HG02798 (cell line): ENCODE measurements around the gene C2orf81.
A peak's percentile ranks its signal among the peaks of the same experiment; 100 is the strongest.
"Not testable (repeated sequence)": the region's sequence is repeated elsewhere in the genome, so short reads cannot be mapped to it uniquely, and the experiment has no call there.

Experiments
- ATAC-seq: cut with Tn5 transposase; IDR thresholded peaks from one replicate; pipeline ENCODE4 v1.9.1; 2021; ENCODE audit warnings: mild to moderate bottlenecking; ENCODE audit not compliant: unreplicated experiment, poor library complexity

C2orf81 gene

DNA sequence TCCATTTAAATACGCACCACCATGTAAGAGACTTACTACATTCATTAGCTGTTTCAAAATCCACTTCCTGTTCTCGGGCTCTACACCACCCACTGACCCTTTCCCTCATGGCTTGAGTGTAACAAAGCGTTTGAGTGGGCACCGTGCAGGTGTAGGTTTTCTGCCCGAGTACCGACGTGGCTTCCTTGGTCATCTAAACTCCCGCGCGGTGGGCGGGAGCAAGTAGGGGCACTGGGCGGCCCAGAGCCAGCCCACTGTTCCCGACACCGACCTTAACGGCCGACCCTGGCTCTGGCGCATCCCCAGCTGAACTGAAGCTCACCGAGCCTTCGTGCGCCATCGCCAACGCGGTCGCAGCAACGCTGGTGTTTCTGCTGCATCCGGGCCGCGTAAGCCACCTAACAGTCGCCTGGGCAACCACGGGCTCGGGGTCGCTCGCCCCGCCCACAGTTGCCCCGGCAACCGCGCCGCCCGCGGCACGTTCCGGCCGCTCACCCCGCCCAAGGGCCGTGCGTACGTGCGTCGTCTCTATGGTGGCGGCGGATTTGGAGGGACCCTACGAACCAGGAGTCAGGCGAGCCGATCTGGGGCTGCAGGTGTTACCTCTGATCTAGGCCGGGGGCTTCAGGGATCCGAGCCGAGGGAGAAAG is at the start of gene C2orf81, which contains the start of gene WDR54:
Gene C2orf81, minus strand, starts transcription at position 399 of the 650 bp plus-strand sequence. Its CDS starts 59 bp downstream, at position 340.
Gene WDR54, plus strand, starts transcription at position 510 of the 650 bp plus-strand sequence. CDS start 424 bp downstream, outside the sequence.
- ATAC-seq, result peak; percentile 97

DNA sequence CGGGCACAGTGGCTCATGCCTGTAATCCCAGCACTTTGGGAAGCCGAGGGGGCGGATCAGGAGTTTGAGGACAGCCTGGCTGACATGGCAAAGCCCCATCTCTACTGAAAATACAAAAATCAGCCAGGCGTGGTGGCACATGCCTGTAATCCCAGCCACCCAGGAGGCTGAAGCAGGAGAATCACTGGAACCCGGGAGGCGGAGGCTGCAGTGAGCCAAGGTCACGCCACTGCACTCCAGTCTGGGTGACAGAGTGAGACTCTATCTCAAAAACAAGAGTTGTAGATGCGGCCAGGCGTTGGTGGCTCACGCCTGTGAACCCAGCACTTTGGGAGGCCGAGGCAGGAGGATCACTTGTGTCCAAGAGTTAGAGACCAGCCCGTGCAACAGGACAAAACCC is 49.3 kb upstream of the C2orf81 start:
- ATAC-seq, result not testable (repeated sequence)

DNA sequence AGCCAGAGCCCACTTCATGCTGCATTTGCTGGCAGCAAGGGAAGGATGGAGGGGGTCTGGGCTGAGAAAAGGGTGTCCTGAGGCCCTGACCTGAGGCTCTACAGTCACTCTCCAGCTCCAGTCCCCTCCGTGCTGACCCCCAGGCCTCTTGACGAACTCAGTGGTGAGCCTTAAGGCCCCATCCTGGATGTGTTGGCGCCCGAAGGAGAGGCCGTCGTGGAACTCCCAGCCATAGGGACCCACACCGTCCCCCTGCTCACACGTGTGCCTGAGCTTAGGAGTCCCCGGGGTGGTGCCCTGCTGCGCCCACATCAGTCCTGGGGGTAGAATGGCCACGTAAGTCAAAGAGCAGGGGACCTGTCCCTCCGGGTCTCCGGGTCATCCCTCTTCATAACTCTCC is 43.0 kb upstream of the C2orf81 start:
- ATAC-seq, result no peak

DNA sequence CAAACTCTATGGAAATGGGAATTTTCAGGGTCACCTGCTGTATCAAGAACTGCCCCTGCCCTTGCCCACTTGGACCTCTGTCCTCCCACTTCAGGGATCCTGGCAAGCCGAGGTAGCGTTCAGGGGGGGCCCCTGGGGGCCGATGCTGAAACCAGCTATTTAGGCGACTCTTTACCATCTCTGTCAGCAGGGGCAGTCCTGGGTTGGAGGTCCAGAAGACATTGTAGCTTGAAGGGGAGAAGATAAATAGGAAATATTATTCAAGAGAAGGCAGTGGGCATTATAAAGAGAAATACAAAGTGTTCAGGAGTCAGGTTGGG is 41.3 kb upstream of the C2orf81 start:
- no peak for ATAC-seq

DNA sequence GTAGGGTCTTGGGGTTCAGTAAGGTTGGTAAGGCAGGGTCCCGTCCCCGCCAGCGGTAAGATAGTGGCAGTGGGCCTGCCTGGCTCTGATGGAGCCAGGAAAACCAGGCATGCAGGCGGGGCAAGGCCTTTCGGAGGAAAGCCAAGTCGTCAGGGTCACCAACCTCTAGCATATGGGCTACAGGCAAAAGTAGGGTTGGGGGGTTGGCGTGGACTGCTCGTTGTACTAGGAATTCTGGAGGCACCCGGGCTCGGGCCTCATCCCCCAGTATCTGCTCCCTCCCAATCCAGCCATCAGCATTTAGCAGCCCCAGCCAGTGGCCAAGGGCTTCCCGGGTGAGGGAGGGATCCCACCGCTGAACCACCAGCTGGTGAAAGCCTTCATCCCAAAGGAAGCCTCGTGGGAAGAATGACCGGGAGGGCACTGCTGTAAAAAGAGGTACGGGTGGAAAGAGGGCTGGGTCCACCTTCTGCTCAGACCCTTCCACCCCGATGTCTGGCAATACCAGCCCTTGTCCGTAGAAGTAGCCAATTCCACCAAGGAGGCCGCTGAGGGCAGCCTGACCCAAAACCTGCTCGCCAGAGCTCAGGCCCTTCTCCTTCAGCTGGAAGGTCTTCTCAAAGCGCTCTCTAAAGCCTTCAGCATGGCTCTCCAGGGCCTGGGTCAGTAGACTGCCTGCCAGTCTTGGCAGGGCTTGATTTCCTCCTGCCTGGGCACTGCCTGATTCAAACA is 40.8 kb upstream of the C2orf81 start:
- no peak for ATAC-seq

DNA sequence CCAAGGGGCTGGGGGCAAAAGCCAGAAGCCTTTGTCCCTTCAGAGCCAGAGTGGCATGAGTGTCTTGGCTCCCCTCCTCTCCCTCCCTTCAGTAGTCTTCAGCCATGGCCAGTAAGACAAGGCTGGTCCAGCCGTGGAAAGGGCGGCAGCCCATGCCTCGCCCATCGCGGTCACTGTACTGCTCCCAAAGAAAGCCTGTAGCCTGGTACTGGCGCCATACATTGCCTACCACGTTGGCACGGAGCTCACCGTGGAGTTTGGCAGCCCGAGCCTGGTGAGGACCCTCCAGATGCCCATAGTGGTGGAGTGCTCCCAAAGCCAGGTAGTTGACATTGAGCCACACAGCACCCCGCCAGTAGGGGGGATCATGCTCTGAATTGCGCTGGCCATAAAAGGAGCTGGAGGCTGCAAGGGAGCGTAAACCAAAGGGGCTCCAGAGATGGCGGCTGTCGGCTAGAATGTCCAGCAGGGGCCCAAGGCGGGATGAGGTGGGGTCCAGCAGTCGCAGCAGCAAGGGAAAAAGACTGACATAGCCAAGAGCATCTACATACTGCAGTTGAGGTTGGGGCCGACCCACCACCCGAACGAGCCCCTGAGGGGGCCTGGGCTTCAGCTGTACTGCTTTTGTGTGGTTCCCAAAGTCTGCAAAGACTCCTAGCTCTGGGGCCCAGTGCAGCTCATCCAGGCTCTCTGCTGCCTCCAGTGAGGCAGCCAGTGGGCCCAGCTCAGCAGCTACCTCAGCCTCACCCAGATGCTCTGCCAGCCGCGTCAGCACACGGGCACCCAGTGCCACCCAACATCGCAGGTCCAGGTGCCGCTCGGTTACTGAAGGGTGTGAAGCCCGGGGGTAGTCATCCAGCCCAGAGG is 40.0 kb upstream of the C2orf81 start:
- ATAC-seq, result no peak

DNA sequence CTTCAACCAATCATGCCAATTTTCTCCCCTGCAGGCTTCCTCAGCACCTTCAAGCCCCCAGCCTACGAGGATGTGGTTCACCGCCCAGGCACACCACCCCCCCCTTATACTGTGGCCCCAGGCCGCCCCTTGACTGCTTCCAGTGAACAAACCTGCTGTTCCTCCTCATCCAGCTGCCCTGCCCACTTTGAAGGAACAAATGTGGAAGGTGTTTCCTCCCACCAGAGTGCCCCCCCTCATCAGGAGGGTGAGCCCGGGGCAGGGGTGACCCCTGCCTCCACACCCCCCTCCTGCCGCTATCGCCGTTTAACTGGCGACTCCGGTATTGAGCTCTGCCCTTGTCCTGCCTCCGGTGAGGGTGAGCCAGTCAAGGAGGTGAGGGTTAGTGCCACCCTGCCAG is 38.8 kb upstream of the C2orf81 start:
- ATAC-seq, result not testable (repeated sequence)

DNA sequence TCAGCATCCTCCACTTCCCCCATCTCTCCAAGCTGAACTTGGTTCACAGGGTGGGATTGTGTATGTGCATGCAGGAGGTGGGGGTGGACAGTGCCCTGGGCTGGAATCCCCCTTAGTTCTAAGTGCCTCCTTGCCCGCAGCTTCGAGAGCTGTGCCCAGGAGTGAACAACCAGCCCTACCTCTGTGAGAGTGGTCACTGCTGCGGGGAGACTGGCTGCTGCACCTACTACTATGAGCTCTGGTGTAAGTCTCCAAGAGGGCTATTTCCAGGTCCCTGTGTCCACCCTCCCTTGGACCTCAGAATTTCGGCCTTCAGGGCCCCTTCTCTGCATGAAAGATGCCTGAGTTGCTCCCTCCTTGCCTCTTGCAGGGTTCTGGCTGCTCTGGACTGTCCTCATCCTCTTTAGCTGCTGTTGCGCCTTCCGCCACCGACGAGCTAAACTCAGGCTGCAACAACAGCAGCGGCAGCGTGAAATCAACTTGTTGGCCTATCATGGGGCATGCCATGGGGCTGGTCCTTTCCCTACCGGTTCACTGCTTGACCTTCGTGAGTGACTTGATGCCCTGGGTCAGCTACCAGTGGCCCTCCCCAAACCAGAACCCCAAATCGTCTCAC is 38.2 kb upstream of the C2orf81 start:
- ATAC-seq, result not testable (repeated sequence)

DNA sequence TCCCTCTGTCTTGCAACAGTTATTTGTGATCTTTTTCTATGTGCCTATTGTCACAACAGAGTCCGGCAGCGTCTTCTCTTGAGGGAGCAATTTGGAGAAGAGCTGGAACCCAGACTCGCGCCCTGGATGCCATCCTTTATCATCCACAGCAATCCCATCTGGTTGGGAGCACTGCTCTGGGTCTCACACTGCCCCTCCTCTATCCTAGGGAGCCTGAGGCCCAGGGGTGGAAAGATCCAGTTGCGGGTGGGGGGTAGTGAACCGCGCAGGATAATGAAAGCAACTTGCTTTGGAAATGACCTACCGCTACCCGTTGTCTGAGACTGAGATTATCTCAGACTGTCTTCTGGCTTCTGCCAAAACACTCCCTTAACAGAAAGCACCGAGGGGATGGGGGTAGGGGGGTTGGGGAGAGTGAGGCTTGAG is 37.5 kb upstream of the C2orf81 start:
- no peak for ATAC-seq

DNA sequence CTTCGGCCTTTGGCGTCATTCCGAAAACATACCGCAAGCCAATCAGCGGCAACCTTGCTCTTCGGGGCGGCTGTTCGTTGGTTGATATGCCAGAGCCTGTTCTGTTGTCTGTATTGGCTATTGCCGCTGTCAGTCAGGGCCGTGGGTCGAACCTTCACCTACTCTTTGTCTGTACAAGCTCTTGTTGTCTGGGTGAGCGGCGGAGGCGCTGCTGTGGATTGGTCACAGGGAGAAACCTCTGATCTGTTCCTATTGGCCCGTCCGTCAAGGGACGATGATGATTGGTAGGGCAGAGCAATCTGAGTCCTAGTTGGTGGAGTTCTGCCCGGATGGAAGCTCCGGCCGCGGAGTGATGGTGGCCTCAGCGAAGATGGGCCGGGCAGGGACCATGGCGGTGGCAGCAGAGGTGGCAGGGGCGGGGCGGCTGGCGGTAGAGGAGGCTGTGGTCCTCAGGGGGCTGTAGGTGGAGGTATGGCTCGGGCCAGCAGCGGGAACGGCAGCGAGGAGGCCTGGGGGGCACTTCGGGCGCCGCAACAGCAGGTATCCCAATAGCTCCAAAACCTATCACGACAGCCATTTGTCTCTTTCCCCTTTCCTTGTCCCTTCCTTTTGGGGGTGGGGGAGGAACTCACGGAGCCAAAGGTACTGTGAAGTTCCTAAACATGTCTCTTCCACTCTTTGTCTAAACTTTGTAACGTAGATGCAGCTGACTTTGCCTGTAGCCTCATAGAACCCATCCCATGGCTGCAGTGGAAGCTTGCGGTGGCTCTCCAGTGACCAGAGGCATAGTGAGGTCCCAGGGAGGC is 36.9 kb upstream of the C2orf81 start, which contains the start of gene WBP1:
Gene WBP1, plus strand, starts transcription at position 307 of the 806 bp plus-strand sequence. Its CDS starts 165 bp downstream, at position 472.
- ATAC-seq, result peak; percentile 86

DNA sequence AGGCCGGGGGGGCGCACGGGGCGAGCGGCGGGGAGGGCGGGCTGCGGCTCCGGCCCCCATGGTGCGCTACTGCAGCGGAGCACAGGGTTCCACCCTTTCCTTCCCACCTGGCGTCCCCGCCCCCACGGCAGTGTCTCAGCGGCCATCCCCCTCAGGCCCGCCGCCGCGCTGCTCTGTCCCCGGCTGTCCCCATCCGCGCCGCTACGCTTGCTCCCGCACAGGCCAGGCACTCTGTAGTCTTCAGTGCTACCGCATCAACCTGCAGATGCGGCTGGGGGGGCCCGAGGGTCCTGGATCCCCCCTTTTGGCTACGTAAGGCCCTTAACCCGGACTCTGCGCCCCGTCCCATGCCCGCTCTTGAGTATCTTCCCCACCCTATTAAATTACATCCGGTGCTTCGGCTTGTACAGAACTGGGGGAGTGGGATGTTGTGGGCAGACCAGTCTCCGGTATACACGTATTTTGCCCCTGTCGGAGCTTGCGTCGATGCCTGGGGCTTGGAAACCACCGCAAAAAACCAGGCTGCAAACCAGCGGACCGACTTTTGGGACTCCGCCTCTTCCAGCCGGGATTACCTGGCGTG is 36.2 kb upstream of the C2orf81 start:
- ATAC-seq, result peak; percentile 41

DNA sequence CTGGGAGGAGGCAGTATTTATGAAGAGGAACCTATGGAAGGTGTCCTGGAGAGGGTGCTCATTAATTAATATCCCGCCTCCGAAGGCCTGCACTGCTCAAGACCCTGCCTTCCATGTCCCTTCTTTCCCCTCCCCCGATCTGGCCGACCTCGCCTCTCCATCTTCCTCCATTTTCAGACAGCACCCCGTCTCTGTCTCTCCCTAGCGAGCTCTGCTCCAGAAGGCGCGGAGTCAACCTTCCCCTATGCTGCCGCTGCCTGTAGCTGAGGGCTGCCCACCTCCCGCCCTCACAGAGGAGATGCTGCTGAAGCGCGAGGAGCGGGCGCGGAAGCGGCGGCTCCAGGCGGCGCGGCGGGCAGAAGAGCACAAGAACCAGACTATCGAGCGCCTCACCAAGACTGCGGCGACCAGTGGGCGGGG is 35.7 kb upstream of the C2orf81 start:
- ATAC-seq, result no peak

DNA sequence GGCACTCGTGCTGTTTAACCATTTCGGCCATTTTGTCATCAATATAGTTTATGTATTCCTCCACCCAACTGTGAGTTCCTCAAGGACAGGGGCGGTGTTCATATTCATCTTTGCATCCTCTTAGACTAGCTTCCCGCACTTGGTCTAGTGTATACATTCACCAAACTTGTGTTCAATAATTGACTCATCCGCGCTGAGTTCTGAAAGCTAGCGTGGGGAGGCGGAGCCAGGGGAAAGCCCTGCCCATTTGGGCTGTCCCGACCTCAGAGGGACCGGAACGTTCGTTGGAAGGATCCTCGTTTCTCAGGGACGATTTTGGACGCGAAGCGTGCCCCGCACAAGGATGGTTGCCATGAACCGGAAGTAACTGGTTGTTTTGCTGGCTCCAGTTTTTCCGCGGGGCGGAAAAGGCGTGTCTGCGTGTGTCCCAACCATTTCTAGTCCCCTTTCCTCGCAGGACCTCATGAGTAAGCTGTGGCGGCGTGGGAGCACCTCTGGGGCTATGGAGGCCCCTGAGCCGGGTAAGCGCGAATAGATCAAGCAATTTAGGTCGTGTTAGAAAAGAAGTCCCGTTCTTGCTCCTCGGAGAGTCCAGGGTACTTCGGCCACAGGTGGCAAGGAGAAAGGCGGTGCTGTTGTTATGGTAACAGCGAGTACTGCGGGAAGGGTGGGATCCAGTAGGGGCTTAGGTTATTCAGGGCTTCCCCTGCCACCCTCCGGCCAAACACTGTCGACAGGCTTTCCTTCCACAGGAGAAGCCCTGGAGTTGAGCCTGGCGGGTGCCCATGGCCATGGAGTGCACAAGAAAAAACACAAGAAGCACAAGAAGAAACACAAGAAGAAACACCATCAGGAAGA is 33.5 kb upstream of the C2orf81 start, which contains the start of gene INO80B:
Gene INO80B, plus strand, starts transcription at position 434 of the 858 bp plus-strand sequence. Its CDS starts 30 bp downstream, at position 464.
- ATAC-seq, result peak; percentile 55

DNA sequence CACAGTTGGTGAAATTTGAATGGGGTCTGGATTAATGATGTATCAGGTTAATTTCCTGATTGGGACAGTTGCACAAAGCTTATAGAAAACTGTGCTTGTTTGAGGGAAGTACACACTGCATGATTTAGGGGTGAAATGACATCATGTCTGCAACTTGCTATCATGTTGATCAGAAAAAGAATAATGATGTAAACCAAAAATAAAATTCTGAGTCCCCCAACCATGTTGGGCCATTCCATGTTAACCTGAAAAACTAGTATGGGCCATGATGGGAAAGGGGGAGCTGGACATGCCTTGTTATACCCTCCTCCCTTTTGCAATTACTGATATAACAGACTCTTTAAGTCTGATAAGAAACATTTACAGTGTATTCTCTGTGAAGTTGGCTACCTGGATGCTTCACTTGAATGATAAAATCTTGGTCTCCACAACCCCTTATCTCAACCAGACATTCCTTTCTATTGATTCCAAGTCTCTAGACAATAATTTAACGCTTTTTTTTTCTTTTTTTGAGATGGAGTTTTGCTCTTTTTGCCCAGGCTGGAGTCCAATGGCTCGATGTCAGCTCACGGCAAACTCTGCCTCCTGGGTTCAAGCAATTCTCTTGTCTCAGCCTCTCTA is 29.3 kb upstream of the C2orf81 start:
- ATAC-seq, result no peak

DNA sequence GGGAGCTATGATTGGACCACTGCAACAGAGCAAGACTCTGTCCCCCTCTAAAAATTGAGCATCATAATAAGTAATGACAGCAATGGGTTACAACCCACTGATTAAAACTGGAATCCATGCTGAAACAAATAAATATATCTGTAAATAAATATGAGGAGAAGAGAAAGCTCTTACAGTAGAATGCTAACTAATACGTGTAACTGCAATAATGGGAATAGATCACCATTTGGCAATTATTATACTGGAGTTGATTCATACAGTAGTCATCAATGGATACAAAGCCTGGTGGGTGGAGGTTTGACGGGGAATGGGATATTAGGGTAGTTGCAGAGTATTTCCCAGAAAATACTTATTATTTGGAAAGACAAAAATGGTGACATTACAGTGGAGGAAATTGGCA is 27.4 kb upstream of the C2orf81 start:
- no peak for ATAC-seq

DNA sequence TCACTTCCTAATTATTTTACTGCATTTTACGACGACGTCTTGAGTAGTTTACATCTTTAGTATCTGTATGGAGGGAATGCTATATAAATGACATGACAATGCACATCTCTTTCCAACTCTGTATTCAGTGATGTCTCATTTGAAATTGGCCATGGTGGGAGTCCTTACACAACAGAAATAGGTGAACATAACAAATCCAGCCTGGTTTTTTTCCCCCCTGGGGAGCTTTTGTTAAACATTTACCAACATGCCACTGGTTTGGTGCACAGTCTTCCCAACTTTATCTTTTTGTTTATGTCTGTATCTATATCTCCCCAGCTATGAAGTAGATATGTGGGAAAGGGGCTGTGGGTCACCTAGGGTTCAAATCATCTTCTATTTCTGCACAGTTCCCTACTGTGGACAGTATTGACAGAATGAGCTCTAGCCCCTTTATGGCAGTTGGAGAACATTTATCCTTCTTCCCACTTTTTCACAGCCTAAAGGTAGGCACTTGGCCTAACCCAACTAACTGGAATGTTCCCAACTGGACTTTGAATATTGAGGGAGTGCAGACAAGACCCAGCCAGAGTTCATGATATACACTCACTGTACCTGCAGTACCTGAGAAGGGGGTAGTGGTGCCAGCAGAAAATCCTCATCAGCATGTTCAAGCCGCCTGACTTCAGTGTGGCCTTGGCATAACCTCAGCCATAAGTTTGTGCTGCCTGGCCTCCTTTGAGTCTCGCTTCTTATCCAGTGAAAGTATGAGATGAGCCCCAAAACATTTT is 26.0 kb upstream of the C2orf81 start:
- no peak for ATAC-seq
